PC-9 (cell line): ENCODE data around the gene CD9. TPM values are rescaled to one million over a fixed set of nuclear protein-coding genes. Genes with fewer than 3 reads are reported as not detected.

Source experiments
- BruUV-seq: library from RNA; stranded (reverse); fragments of 400-500 nt; replicated peaks from 2 replicates; lab custom pipeline; 2021; lab: Mats Ljungman, UMichigan
- CTCF ChIA-PET: fragments of 300-600 bp; sonication (Branson Sonifier 250); formaldehyde crosslinking; loops from one replicate; lab custom pipeline; 2022; ENCODE audit warnings: antibody characterized with exemption; lab: Charles Lee
- POLR2A ChIA-PET: fragments of 300-600 bp; sonication (Branson Sonifier 250); formaldehyde crosslinking; loops from one replicate; lab custom pipeline; 2022; ENCODE audit warnings: antibody characterized with exemption; ENCODE audit not compliant: unreplicated experiment; lab: Charles Lee
- DNase-seq, 2 experiments: peaks; one replicate each; pipeline versions ENCODE4 v3.0.0 to v3.0.0-alpha.2; 2015 to 2022; ENCODE audit warnings: mixed read lengths in 1 of 2
- H2AFZ ChIP-seq: fragments of 200-600 bp; sonication (generic); 2 replicates; pipeline ENCODE4 v1.8.1; 2017; ENCODE audit warnings: antibody characterized with exemption
- H3F3A ChIP-seq: fragments of 200-600 bp; sonication (generic); 2 replicates; pipeline ENCODE4 v1.8.1; 2017; ENCODE audit warnings: antibody characterized with exemption, mild to moderate bottlenecking, low read depth; ENCODE audit not compliant: insufficient read depth
- H3K27ac ChIP-seq: fragments of 200-600 bp; sonication (generic); 2 replicates; pipeline ENCODE4 v1.6.1; 2016; ENCODE audit warnings: mixed run types
- H3K27me3 ChIP-seq: fragments of 200-600 bp; sonication (generic); 2 replicates; pipeline ENCODE4 v1.6.1; 2016; ENCODE audit warnings: low read depth, mixed run types; ENCODE audit not compliant: insufficient read depth
- H3K36me3 ChIP-seq: fragments of 200-600 bp; sonication (generic); 2 replicates; pipeline ENCODE4 v1.6.1; 2016; ENCODE audit warnings: low read depth, mixed run types
- H3K4me1 ChIP-seq: fragments of 200-600 bp; sonication (generic); replicated peaks from 2 replicates; pipeline ENCODE4 v1.6.1; 2016; ENCODE audit warnings: mixed run types; ENCODE audit not compliant: insufficient read depth
- H3K4me2 ChIP-seq: fragments of 200-600 bp; sonication (generic); 2 replicates; pipeline ENCODE4 v1.6.1; 2017; ENCODE audit warnings: mixed run types
- H3K4me3 ChIP-seq: fragments of 200-600 bp; sonication (generic); 2 replicates; pipeline ENCODE4 v1.6.1; 2016; ENCODE audit warnings: mixed run types
- H3K79me2 ChIP-seq: fragments of 200-600 bp; sonication (generic); 2 replicates; pipeline ENCODE4 v1.6.1; 2017; ENCODE audit warnings: low read depth, mixed run types
- H3K9me2 ChIP-seq: fragments of 200-600 bp; sonication (generic); 2 replicates; pipeline ENCODE4 v1.8.1; 2017; ENCODE audit warnings: mild to moderate bottlenecking; ENCODE audit not compliant: insufficient read depth
- H3K9me3 ChIP-seq: fragments of 200-600 bp; sonication (generic); 2 replicates; pipeline ENCODE4 v1.8.1; 2016; ENCODE audit warnings: low read depth; ENCODE audit not compliant: insufficient read depth
- H4K20me1 ChIP-seq: fragments of 200-600 bp; sonication (generic); 2 replicates; pipeline ENCODE4 v1.8.1; 2017; ENCODE audit not compliant: insufficient read depth
- EZH2 ChIP-seq: fragments of 200-600 bp; sonication (generic); IDR thresholded peaks from 2 replicates; pipeline ENCODE4 v1.8.0; 2017; ENCODE audit warnings: antibody characterized with exemption, low read depth
- intact Hi-C: fragments of 100-400 bp; cut with micrococcal nuclease; formaldehyde crosslinking; loops from one replicate; pipeline ENCODE4 v1.10.0; 2022; ENCODE audit not compliant: unreplicated experiment
- total RNA-seq: library from RNA; stranded (reverse); gene quantifications from 2 replicates; pipeline ENCODE4 v1.2.3, GENCODE V29; 2021
- TF ChIP-seq, protein P1 (sequence below): fragments of 200-600 bp; sonication (generic); conservative IDR thresholded peaks from 2 replicates; pipeline ENCODE4 v1.6.1; 2017; ENCODE audit warnings: mixed run types, antibody characterized with exemption, mild to moderate bottlenecking, moderate library complexity

The CD9 gene
- total RNA-seq, 1 experiment from 2014 or later, result 374 TPM

DNA sequence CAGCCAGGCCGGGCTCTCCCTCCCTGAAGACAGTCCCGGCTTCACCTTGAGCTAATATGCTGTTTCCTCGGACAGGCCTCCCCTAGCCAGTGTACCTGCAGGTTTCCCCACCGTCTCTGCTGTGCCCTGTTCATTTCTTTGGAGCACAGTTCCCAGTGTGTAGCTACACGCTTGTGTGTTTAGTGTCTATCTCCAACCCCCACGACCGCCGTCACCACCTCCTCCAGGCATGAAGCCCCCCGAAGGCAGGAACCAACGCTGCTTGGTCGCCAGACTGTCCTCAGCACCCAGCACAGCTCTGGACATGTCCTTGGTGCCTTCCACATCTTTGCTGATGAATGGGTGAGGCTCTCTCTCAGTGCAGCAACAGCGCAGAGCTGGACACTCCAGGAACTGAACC lies 84.1 kb downstream of the CD9 start:
- TF ChIP-seq, protein P1, sequence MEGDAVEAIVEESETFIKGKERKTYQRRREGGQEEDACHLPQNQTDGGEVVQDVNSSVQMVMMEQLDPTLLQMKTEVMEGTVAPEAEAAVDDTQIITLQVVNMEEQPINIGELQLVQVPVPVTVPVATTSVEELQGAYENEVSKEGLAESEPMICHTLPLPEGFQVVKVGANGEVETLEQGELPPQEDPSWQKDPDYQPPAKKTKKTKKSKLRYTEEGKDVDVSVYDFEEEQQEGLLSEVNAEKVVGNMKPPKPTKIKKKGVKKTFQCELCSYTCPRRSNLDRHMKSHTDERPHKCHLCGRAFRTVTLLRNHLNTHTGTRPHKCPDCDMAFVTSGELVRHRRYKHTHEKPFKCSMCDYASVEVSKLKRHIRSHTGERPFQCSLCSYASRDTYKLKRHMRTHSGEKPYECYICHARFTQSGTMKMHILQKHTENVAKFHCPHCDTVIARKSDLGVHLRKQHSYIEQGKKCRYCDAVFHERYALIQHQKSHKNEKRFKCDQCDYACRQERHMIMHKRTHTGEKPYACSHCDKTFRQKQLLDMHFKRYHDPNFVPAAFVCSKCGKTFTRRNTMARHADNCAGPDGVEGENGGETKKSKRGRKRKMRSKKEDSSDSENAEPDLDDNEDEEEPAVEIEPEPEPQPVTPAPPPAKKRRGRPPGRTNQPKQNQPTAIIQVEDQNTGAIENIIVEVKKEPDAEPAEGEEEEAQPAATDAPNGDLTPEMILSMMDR, result no peak
- no peak for TF ChIP-seq EZH2
- CTCF ChIA-PET, result interaction anchor here (0.6 to 2.2 kb wide), 19 partner anchors 11 to 1676 kb away, joined by 3 to 21 read pairs (median 5); no protein-coding TSS in a partner anchor
- H3K4me1 ChIP-seq, result peaks cover 47% of the 10 kb centered on the region
- H3K4me2 ChIP-seq, result no peak overlapping the region
- no peak for DNase-seq
- no peak overlapping the region for H3K27ac ChIP-seq
- no peak overlapping the region for H2AFZ ChIP-seq
- intact Hi-C loops, result loop anchor here (2.0 kb wide), 1 partner anchor 181 kb away; no protein-coding TSS in a partner anchor
- no TSS peak for BruUV-seq
- no peaks in the 10 kb centered on the region for H3K27me3 ChIP-seq
- no peak overlapping the region for H3K4me3 ChIP-seq
- H3K9me2 ChIP-seq, result no peaks in the 10 kb centered on the region
- H3K9me3 ChIP-seq, result no peaks in the 10 kb centered on the region
- POLR2A ChIA-PET, result interaction anchor here (0.5 to 0.7 kb wide), 3 partner anchors 12 to 186 kb away, joined by 3 to 20 read pairs (median 6); partner anchors contain the start of gene VAMP1
- no peaks in the 10 kb centered on the region for H4K20me1 ChIP-seq
- H3K36me3 ChIP-seq, result no peaks in the 10 kb centered on the region
- H3F3A ChIP-seq, result peaks cover 47% of the 10 kb centered on the region
- H3K79me2 ChIP-seq, result no peaks in the 10 kb centered on the region

DNA sequence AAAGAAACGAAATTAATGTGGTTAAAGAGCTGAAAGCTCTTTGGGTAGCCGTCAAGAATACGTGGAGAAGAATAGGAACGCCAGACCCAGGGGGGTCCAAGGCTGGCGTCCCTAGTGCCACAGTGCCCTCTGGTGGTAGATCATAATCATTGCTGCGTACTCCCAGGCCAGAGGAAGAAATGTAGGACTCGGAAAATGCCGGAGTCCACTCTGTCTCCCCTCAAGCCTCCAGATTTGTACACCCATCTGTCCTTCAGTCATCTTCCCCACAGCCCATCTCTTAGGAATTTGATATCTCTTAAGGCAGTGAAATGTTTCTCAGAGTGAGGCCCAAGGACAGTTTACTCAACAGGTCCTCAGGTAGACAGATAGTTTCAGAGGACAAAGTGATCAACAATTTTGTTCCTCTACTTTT lies 84.9 kb downstream of the CD9 start:
- no peak overlapping the region for H3K27ac ChIP-seq

GRCh38 chr12:6285532-6286306 lies 85.5 kb downstream of the CD9 start:
- TF ChIP-seq, protein P1, result no peak
- no peak for TF ChIP-seq EZH2
- CTCF ChIA-PET, result interaction anchor here (0.5 to 2.2 kb wide), 12 partner anchors 9 to 1947 kb away, joined by 3 to 21 read pairs (median 4); no protein-coding TSS in a partner anchor
- H3K4me1 ChIP-seq, result peaks cover 35% of the 10 kb centered on the region
- POLR2A ChIA-PET, result interaction anchor here (0.5 kb wide), 1 partner anchor 104 kb away, joined by 4 read pairs; no protein-coding TSS in a partner anchor
- H4K20me1 ChIP-seq, result no peaks in the 10 kb centered on the region
- intact Hi-C loops, result loop anchor here (1.0 to 2.0 kb wide), 6 partner anchors 37 to 297 kb away; no protein-coding TSS in a partner anchor
- H3K4me3 ChIP-seq, result no peak overlapping the region
- no peaks in the 10 kb centered on the region for H3K27me3 ChIP-seq
- H3K9me3 ChIP-seq, result no peaks in the 10 kb centered on the region
- 0 out of 2 replicates have a peak overlapping the region, but pooled peaks have one; percentile 9 for H3K27ac ChIP-seq
- H2AFZ ChIP-seq, result no peak overlapping the region; the same call in 1 of the 2 replicates
- BruUV-seq, result no TSS peak
- H3K4me2 ChIP-seq, result peak overlapping the region; percentile 53; the same call in 1 of the 2 replicates
- H3F3A ChIP-seq, result peaks cover 35% of the 10 kb centered on the region
- H3K79me2 ChIP-seq, result no peaks in the 10 kb centered on the region
- H3K9me2 ChIP-seq, result no peaks in the 10 kb centered on the region
- peak in 1 of 2 experiments; percentile 36 for DNase-seq
- no peaks in the 10 kb centered on the region for H3K36me3 ChIP-seq

More for the DNA sequence above, 84.9 kb downstream of the CD9 start:
- H3K27me3 ChIP-seq, result no peaks in the 10 kb centered on the region
- POLR2A ChIA-PET, result interaction anchor here (0.5 kb wide), 1 partner anchor 186 kb away, joined by 3 read pairs; the partner anchor contains the start of gene VAMP1
- H3F3A ChIP-seq, result peaks cover 41% of the 10 kb centered on the region
- TF ChIP-seq EZH2, result no peak
- TF ChIP-seq, protein P1, result peak; percentile 99
- H3K9me3 ChIP-seq, result no peaks in the 10 kb centered on the region
- H2AFZ ChIP-seq, result peak overlapping the region; percentile 73
- intact Hi-C loops, result loop anchor here (1.0 to 2.0 kb wide), 5 partner anchors 90 to 297 kb away; no protein-coding TSS in a partner anchor
- BruUV-seq, result no TSS peak
- H3K4me3 ChIP-seq, result no peak overlapping the region
- no peaks in the 10 kb centered on the region for H4K20me1 ChIP-seq
- H3K4me1 ChIP-seq, result peaks cover 40% of the 10 kb centered on the region
- no peaks in the 10 kb centered on the region for H3K79me2 ChIP-seq
- H3K9me2 ChIP-seq, result no peaks in the 10 kb centered on the region
- no peaks in the 10 kb centered on the region for H3K36me3 ChIP-seq
- peak; percentile 48 to 79 for DNase-seq
- CTCF ChIA-PET, result interaction anchor here (0.6 to 2.2 kb wide), 16 partner anchors 10 to 1676 kb away, joined by 3 to 21 read pairs (median 4); no protein-coding TSS in a partner anchor
- H3K4me2 ChIP-seq, result peak overlapping the region; percentile 53
